Psoas muscle (tissue), 8 donors: ENCODE data around the gene EEPD1. TPM values are rescaled to one million over a fixed set of nuclear protein-coding genes. Genes with fewer than 3 reads are reported as not detected.
"Not testable (repeated sequence)": the region's sequence is repeated elsewhere in the genome, so short reads cannot be mapped to it uniquely, and the experiment has no call there.

Source experiments
- ATAC-seq, 4 donors: fragments of 200-7000 bp; cut with Tn5 transposase; one replicate each; pipeline ENCODE4 v1.9.1; 2020; ENCODE audit warnings: moderate library complexity in 3 of 4, mild to moderate bottlenecking in 2 of 4
- DNase-seq, 2 donors: peaks; one replicate each; pipeline ENCODE4 v3.0.0-alpha.2; 2020
- H3K27ac ChIP-seq: fragments of 200-600 bp; one replicate; pipeline ENCODE4 v1.8.0; 2022
- H3K27me3 ChIP-seq, 3 donors: fragments of 200-600 bp in 1 of 3; one replicate each; pipeline versions ENCODE4 v1.6.1 to v1.8.0; 2013 to 2022; ENCODE audit warnings: low read length in 2 of 3, mild to moderate bottlenecking in 2 of 3, moderate library complexity in 1 of 3; ENCODE audit not compliant: insufficient read depth in 3 of 3
- H3K36me3 ChIP-seq, 2 donors: fragments of 200-600 bp in 1 of 2; one replicate each; pipeline versions ENCODE4 v1.6.1 to v1.8.0; 2013 to 2022; ENCODE audit warnings: low read depth in 1 of 2, mild to moderate bottlenecking in 1 of 2, moderate library complexity in 1 of 2; ENCODE audit not compliant: insufficient read depth in 1 of 2
- H3K4me1 ChIP-seq: fragments of 200-600 bp; one replicate; pipeline ENCODE4 v1.8.0; 2022
- H3K4me3 ChIP-seq: fragments of 200-600 bp; one replicate; pipeline ENCODE4 v1.8.0; 2022; ENCODE audit warnings: mild to moderate bottlenecking
- H3K9me3 ChIP-seq: fragments of 200-600 bp; one replicate; pipeline ENCODE4 v1.8.0; 2022
- CTCF ChIP-seq: fragments of 200-600 bp; IDR thresholded peaks from one replicate; pipeline ENCODE4 v1.8.0; 2022; ENCODE audit warnings: antibody characterized with exemption
- WGBS, 3 donors: extraction: QIAGEN DNeasy Blood & Tissue Kit; methylation state at CpG; one replicate each; pipeline versions ENCODE4 v1.1.6 to v1.1.7; 2013; 5-methylcytosine and 5-hydroxymethylcytosine counted together
- intact Hi-C, 2 donors: fragments of 100-400 bp; cut with DNase I; formaldehyde crosslinking; loops; one replicate each; pipeline versions ENCODE4 v1.11.0 to v1.14.2; 2022
- polyA plus RNA-seq, 3 donors: library from polyadenylated mRNA; stranded (reverse); fragments of 200-250 nt; gene quantifications; one replicate each; pipeline ENCODE4 v1.2.3, GENCODE V29; 2013
- total RNA-seq, 4 donors: library from RNA; stranded (reverse); fragmentation: NEBNext Ultra II Directional in 2 of 4; extraction: Animal tissue kit (Norgen Biotek cat#: 25700) in 2 of 4; gene quantifications; one replicate each; pipeline versions ENCODE4 v1.2.1 to v1.2.4, GENCODE V29; 2021 to 2023
- donor health status: healthy with polysubstance abuse.
- donor health status: DM: no; HTN: no; CAD: no; lungs with moderate emphysema.
- donor health status: Bipolar disorder and iron deficiency.
- donor health status: healthy.
- donor health status: DM: yes; HTN: yes; CAD: no.
- donor health status: DM: no; HTN: no; CAD: no.
- donor health status: DM: no; HTN: no; CAD: no.
- donor health status: DM: yes; HTN: yes; CAD: no.

The EEPD1 gene
- total and polyA plus RNA-seq, 7 donors: 7.3 to 61.2 (median 45.5) TPM

- DNase-seq: no peak
- Histone ChIP-seq H3K36me3 (peaks cover 0 to 4% of the 10 kb centered on the region in 2 donors), H3K4me3 (no peak overlapping the region), H3K4me1 (peaks cover 25% of the 10 kb centered on the region), H3K27ac (peak overlapping the region; percentile 27), H3K27me3 (no peaks in the 10 kb centered on the region), H3K9me3 (no peaks in the 10 kb centered on the region)
- intact Hi-C loops: no loop called here
- no peak for ATAC-seq
- 66 to 76% (median 75%) methylated on average over 4 of the region's 4 CpGs for WGBS, 3 donors
- TF ChIP-seq CTCF: no peak
Measured at GRCh38 chr7:36245684-36246299, 92.7 kb downstream of the EEPD1 start.

- H3K27ac ChIP-seq: no peak overlapping the region
- H3K4me3 ChIP-seq: no peak overlapping the region
- no peak for ATAC-seq
- DNase-seq: no peak
- TF ChIP-seq CTCF: no peak
- intact Hi-C loops: no loop called here
- WGBS, 3 donors: 76 to 88% (median 79%) methylated on average over 5 of the region's 5 CpGs
- H3K36me3 ChIP-seq: peaks cover 0 to 4% of the 10 kb centered on the region in 2 donors
- no peaks in the 10 kb centered on the region for H3K9me3 ChIP-seq
- peaks cover 20% of the 10 kb centered on the region for H3K4me1 ChIP-seq
- H3K27me3 ChIP-seq: no peaks in the 10 kb centered on the region
Measured at GRCh38 chr7:36249091-36249490, 96.0 kb downstream of the EEPD1 start.

- TF ChIP-seq CTCF: no peak
- WGBS, 3 donors: 92 to 100% (median 98%) methylated on average over 1 of the region's 1 CpG
- ATAC-seq (no peak), DNase-seq (no peak)
- H3K9me3 ChIP-seq: no peaks in the 10 kb centered on the region
- H3K27ac ChIP-seq: no peak overlapping the region
- H3K36me3 ChIP-seq: peaks cover 0 to 4% of the 10 kb centered on the region in 2 donors
- no peaks in the 10 kb centered on the region for H3K27me3 ChIP-seq
- intact Hi-C loops: no loop called here
- no peak overlapping the region for H3K4me3 ChIP-seq
- H3K4me1 ChIP-seq: peaks cover 11% of the 10 kb centered on the region
Measured at GRCh38 chr7:36253699-36254098, 100.6 kb downstream of the EEPD1 start.

GRCh38 chr7:36258510-36259259 lies 105.6 kb downstream of the EEPD1 start:
- H3K9me3 ChIP-seq, H3K36me3 ChIP-seq, intact Hi-C loops, ATAC-seq, DNase-seq, H3K27me3 ChIP-seq, H3K27ac ChIP-seq, H3K4me3 ChIP-seq: not testable (repeated sequence)
- peaks cover 38% of the 10 kb centered on the region for H3K4me1 ChIP-seq
- 63 to 65% (median 64%) methylated on average over 18 of the region's 18 CpGs for WGBS, 3 donors

- no peaks in the 10 kb centered on the region for H3K9me3 ChIP-seq
Measured at GRCh38 chr7:36260481-36260880, 107.4 kb downstream of the EEPD1 start.

More at GRCh38 chr7:36260481-36260880, 107.4 kb downstream of the EEPD1 start:
- Histone ChIP-seq H3K36me3 (no peaks in the 10 kb centered on the region), H3K27me3 (no peaks in the 10 kb centered on the region), H3K27ac (no peak overlapping the region), H3K4me3 (no peak overlapping the region), H3K4me1 (peaks cover 50% of the 10 kb centered on the region)
- TF ChIP-seq CTCF: no peak
- DNase-seq (no peak), ATAC-seq (no peak)
- intact Hi-C loops: no loop called here
- WGBS, 3 donors: 66 to 72% (median 68%) methylated on average over 2 of the region's 2 CpGs
